GM12872 (cell line): ENCODE measurements around the gene JAM2.

ENCODE experiments used
- TF ChIP-seq, protein P1 (sequence below): IDR thresholded peaks from 3 replicates; pipeline ENCODE4 v1.5.1; 2011; ENCODE audit warnings: low read depth, mild to moderate bottlenecking, low read length, moderate library complexity; ENCODE audit not compliant: insufficient read depth

Gene JAM2

GRCh38 chr21:25750085-25750484, 111.0 kb downstream of the JAM2 start:
- TF ChIP-seq, protein P1, sequence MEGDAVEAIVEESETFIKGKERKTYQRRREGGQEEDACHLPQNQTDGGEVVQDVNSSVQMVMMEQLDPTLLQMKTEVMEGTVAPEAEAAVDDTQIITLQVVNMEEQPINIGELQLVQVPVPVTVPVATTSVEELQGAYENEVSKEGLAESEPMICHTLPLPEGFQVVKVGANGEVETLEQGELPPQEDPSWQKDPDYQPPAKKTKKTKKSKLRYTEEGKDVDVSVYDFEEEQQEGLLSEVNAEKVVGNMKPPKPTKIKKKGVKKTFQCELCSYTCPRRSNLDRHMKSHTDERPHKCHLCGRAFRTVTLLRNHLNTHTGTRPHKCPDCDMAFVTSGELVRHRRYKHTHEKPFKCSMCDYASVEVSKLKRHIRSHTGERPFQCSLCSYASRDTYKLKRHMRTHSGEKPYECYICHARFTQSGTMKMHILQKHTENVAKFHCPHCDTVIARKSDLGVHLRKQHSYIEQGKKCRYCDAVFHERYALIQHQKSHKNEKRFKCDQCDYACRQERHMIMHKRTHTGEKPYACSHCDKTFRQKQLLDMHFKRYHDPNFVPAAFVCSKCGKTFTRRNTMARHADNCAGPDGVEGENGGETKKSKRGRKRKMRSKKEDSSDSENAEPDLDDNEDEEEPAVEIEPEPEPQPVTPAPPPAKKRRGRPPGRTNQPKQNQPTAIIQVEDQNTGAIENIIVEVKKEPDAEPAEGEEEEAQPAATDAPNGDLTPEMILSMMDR: no peak

- TF ChIP-seq, protein P1: no peak
These were observed 113.4 kb downstream of the JAM2 start for GRCh38 chr21:25752416-25752815.

DNA sequence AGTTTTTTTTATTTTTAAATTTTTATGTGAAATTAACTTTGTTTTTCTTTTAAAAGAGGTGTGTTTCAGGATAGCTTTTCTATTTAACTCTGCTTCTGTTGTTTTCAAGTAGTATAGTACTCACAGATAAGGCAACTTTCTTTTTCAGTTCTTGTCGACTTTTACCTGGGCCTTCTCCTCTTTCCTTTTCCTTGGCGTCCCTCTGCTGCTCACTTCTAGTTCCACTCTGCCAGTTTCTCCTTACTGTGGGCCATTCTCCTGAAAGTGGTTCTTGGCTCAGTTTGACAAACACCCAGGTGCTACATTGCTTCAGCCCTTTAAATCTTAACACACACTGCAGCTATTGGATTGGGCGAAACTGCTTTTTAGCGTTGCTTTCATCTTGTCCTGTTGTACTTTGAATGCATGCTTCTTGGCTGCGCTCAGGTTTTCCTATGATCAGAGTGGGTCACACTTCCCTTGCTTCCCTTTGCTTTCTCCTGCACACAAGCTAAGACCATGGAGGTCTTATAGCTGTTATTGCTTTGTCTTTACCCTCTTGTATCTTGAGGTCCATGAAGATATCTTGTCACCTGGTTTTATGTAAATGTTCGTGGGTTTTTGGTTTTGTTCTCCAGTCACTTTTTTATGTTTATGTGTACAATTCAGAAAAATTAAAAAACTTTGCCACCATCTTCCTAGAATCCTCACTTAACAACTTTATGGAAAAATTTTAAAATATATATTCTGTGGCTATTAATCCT, 117.3 kb downstream of the JAM2 start:
- TF ChIP-seq, protein P1: no peak

GRCh38 chr21:25757531-25757930, 118.5 kb downstream of the JAM2 start:
- TF ChIP-seq, protein P1: no peak

GRCh38 chr21:25759573-25759972, 120.5 kb downstream of the JAM2 start:
- TF ChIP-seq, protein P1: no peak

DNA sequence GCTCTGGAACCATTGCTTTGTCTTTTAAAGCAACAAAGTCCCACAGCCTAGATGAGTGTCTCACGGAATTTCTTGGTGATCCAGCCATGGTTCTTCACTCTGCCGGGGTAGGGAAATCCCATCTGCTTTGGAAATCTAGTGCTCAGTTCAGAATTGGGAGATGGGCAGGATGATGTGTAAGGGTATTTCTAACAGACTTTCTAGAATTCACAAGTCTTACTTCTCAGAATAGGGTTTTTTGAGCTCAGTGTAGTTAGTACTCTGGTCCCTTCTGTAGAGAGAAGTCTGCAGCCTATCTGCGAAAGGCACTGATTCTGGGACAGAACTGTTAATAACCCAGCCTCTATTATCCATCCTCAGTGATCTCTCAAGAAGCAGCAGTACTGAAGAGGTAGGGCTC, 121.0 kb downstream of the JAM2 start:
- TF ChIP-seq, protein P1: no peak

GRCh38 chr21:25760677-25761076, 121.6 kb downstream of the JAM2 start:
- TF ChIP-seq, protein P1: no peak
